Gastroesophageal sphincter (tissue), 4 donors: ENCODE data around the gene FAM78B. TPM values are rescaled to one million over a fixed set of nuclear protein-coding genes. Genes with fewer than 3 reads are reported as not detected.

Source experiments
- ATAC-seq: fragments of 150-250 bp; one replicate; pipeline ENCODE4 v1.9.1; 2016; ENCODE audit warnings: mild to moderate bottlenecking, moderate library complexity
- H3K27ac ChIP-seq, 4 donors: fragments of 200-600 bp; sonication (generic) in 3 of 4; 1 replicate in 3 of 4; 2 replicates in 1 of 4; pipeline ENCODE4 v1.5.1; 2016 to 2019
- H3K27me3 ChIP-seq: fragments of 200-600 bp; sonication (generic); one replicate; pipeline ENCODE4 v1.5.1; 2019
- H3K36me3 ChIP-seq, 2 donors: fragments of 200-600 bp; sonication (generic); one replicate each; pipeline ENCODE4 v1.5.1; 2019; ENCODE audit warnings: control low read depth in 1 of 2
- H3K4me1 ChIP-seq, 3 donors: fragments of 200-600 bp; sonication (generic); 1 replicate in 2 of 3; 2 replicates in 1 of 3; pipeline ENCODE4 v1.5.1; 2016 to 2019; ENCODE audit warnings: control low read depth in 2 of 3
- H3K4me3 ChIP-seq, 2 donors: fragments of 200-600 bp; sonication (generic); one replicate each; pipeline ENCODE4 v1.5.1; 2019; ENCODE audit warnings: mild to moderate bottlenecking in 1 of 2, moderate library complexity in 1 of 2
- H3K9me3 ChIP-seq, 3 donors: fragments of 200-600 bp; sonication (generic); one replicate each; pipeline ENCODE4 v1.5.1; 2017 to 2019; ENCODE audit warnings: control low read depth in 2 of 3
- CTCF ChIP-seq, 4 experiments: fragments of 200-600 bp in 2 of 4; fragments of 450-650 bp in 2 of 4; sonication (generic) in 1 of 4; IDR thresholded peaks; one replicate each; pipeline ENCODE4 v1.5.1; 2017 to 2019; ENCODE audit warnings: antibody characterized with exemption in 4 of 4, mild to moderate bottlenecking in 2 of 4, moderate library complexity in 2 of 4
- EP300 ChIP-seq: sonication (generic); formaldehyde crosslinking; IDR thresholded peaks from one replicate; pipeline ENCODE4 v1.6.1; 2017; ENCODE audit warnings: antibody characterized with exemption, mild to moderate bottlenecking
- POLR2A ChIP-seq, 2 donors: fragments of 450-650 bp; IDR thresholded peaks; one replicate each; pipeline ENCODE4 v1.6.1; 2017; ENCODE audit warnings: antibody characterized with exemption in 2 of 2, mild to moderate bottlenecking in 2 of 2, moderate library complexity in 1 of 2
- POLR2AphosphoS5 ChIP-seq: sonication (generic); formaldehyde crosslinking; IDR thresholded peaks from one replicate; pipeline ENCODE4 v1.6.1; 2017; ENCODE audit warnings: antibody characterized with exemption
- WGBS, 2 donors: methylation state at CpG; one replicate each; pipeline ENCODE4 v1.1.5; 2018; ENCODE audit warnings: low coverage in 1 of 2; 5-methylcytosine and 5-hydroxymethylcytosine counted together
- total RNA-seq, 4 donors: library from RNA; depleted of rRNA; stranded (reverse); fragments of >200 nt; gene quantifications; one replicate each; pipeline ENCODE4 v1.1.0, GENCODE V29; 2016

FAM78B gene
- total RNA-seq, 4 donors from 2014 or later, result 0.82 to 2.1 (median 1.2) TPM

- H3K9me3 ChIP-seq, result no peaks in the 10 kb centered on the region
- no peak overlapping the region for H3K27ac ChIP-seq
- no peak overlapping the region for H3K4me3 ChIP-seq
- no peaks in the 10 kb centered on the region for H3K36me3 ChIP-seq
- no peak for TF ChIP-seq POLR2A (IDR thresholded peaks at IDR 0.05)
- H3K27me3 ChIP-seq, result peaks cover 35% of the 10 kb centered on the region
- ATAC-seq, result no peak
- 73 to 84% methylated on average over 6 of the region's 6 CpGs for WGBS, 2 donors
- no peaks in the 10 kb centered on the region for H3K4me1 ChIP-seq
Measured at GRCh38 chr1:166184897-166185296, 18.1 kb upstream of the FAM78B start.

GRCh38 chr1:166184012-166184411 is 17.2 kb upstream of the FAM78B start:
- Histone ChIP-seq H3K27ac (no peak overlapping the region), H3K9me3 (no peaks in the 10 kb centered on the region), H3K27me3 (peaks cover 35% of the 10 kb centered on the region), H3K4me1 (no peaks in the 10 kb centered on the region), H3K36me3 (no peaks in the 10 kb centered on the region), H3K4me3 (no peak overlapping the region)
- TF ChIP-seq POLR2AphosphoS5 (no peak), CTCF (IDR thresholded peaks at IDR 0.05) (no peak), EP300 (no peak), POLR2A (IDR thresholded peaks at IDR 0.05) (no peak)
- no peak for ATAC-seq
- 45 to 71% methylated on average over 1 of the region's 1 CpG for WGBS, 2 donors

GRCh38 chr1:166182281-166182680 is 15.5 kb upstream of the FAM78B start:
- H3K27me3 ChIP-seq, result peaks cover 40% of the 10 kb centered on the region
- no peaks in the 10 kb centered on the region for H3K36me3 ChIP-seq
- no peaks in the 10 kb centered on the region for H3K4me1 ChIP-seq
- TF ChIP-seq POLR2A (IDR thresholded peaks at IDR 0.05) (no peak), CTCF (IDR thresholded peaks at IDR 0.05) (no peak), EP300 (no peak)
- H3K9me3 ChIP-seq, result no peaks in the 10 kb centered on the region
- no peak for ATAC-seq
- no peak overlapping the region for H3K27ac ChIP-seq
- no peak overlapping the region for H3K4me3 ChIP-seq
- 46 to 65% methylated on average over 2 of the region's 2 CpGs for WGBS, 2 donors

- H3K4me3 ChIP-seq, result no peak overlapping the region
- no peaks in the 10 kb centered on the region for H3K9me3 ChIP-seq
- no peak for ATAC-seq
- H3K27me3 ChIP-seq, result peaks cover 20% of the 10 kb centered on the region
- H3K36me3 ChIP-seq, result no peaks in the 10 kb centered on the region
- H3K4me1 ChIP-seq, result no peaks in the 10 kb centered on the region
- 92 to 100% methylated on average over 2 of the region's 2 CpGs for WGBS, 2 donors
- no peak overlapping the region for H3K27ac ChIP-seq
- no peak for TF ChIP-seq POLR2A (IDR thresholded peaks at IDR 0.05)
- no peak for TF ChIP-seq CTCF (IDR thresholded peaks at IDR 0.05)
- TF ChIP-seq EP300, result no peak
- TF ChIP-seq POLR2AphosphoS5, result no peak
Measured at GRCh38 chr1:166176416-166176815, 9.6 kb upstream of the FAM78B start.

GRCh38 chr1:166175032-166175431 is 8.2 kb upstream of the FAM78B start:
- peaks cover 17% of the 10 kb centered on the region for H3K27me3 ChIP-seq
- ATAC-seq, result no peak

More at GRCh38 chr1:166175032-166175431, 8.2 kb upstream of the FAM78B start:
- H3K4me3 ChIP-seq, result no peak overlapping the region
- no peak for TF ChIP-seq POLR2A (IDR thresholded peaks at IDR 0.05)
- no peak for TF ChIP-seq CTCF (IDR thresholded peaks at IDR 0.05)
- TF ChIP-seq POLR2AphosphoS5, result no peak
- TF ChIP-seq EP300, result no peak
- H3K36me3 ChIP-seq, result no peaks in the 10 kb centered on the region
- no peaks in the 10 kb centered on the region for H3K4me1 ChIP-seq
- H3K27ac ChIP-seq, result no peak overlapping the region
- no peaks in the 10 kb centered on the region for H3K9me3 ChIP-seq
